Central memory CD8-positive, alpha-beta T cell (primary cell): ENCODE data around the gene KPNA6.
"Not testable (repeated sequence)": the region's sequence is repeated elsewhere in the genome, so short reads cannot be mapped to it uniquely, and the experiment has no call there.

Experiments used
- ATAC-seq: fragments of 150-1000 bp; cut with Tn5 transposase; replicated peaks from 2 replicates; pipeline ENCODE4 v1.10.0; 2022; ENCODE audit warnings: mild to moderate bottlenecking, moderate FRiP score, moderate number of reproducible peaks; ENCODE audit not compliant: poor library complexity, severe bottlenecking; ENCODE audit errors: extremely low read depth
- DNase-seq, 2 donors: peaks; one replicate each; pipeline ENCODE4 v3.0.0; 2021; ENCODE audit warnings: low spot score in 2 of 2
- H3K27ac Mint-ChIP-seq: one replicate; pipeline ENCODE4 v1.8.0; 2022; ENCODE audit warnings: low read depth, mild to moderate bottlenecking, moderate library complexity, mixed read lengths
- H3K27me3 Mint-ChIP-seq: one replicate; pipeline ENCODE4 v1.8.0; 2022; ENCODE audit warnings: mixed read lengths
- H3K36me3 Mint-ChIP-seq: one replicate; pipeline ENCODE4 v1.8.0; 2022; ENCODE audit warnings: mild to moderate bottlenecking, moderate library complexity, mixed read lengths; ENCODE audit not compliant: insufficient read depth
- H3K4me1 Mint-ChIP-seq: one replicate; pipeline ENCODE4 v1.8.0; 2022; ENCODE audit warnings: mixed read lengths
- H3K4me3 Mint-ChIP-seq: one replicate; pipeline ENCODE4 v1.8.0; 2022; ENCODE audit warnings: mild to moderate bottlenecking, moderate library complexity, mixed read lengths
- H3K9me3 Mint-ChIP-seq: one replicate; pipeline ENCODE4 v1.8.0; 2022; ENCODE audit warnings: mixed read lengths

KPNA6 gene

DNA sequence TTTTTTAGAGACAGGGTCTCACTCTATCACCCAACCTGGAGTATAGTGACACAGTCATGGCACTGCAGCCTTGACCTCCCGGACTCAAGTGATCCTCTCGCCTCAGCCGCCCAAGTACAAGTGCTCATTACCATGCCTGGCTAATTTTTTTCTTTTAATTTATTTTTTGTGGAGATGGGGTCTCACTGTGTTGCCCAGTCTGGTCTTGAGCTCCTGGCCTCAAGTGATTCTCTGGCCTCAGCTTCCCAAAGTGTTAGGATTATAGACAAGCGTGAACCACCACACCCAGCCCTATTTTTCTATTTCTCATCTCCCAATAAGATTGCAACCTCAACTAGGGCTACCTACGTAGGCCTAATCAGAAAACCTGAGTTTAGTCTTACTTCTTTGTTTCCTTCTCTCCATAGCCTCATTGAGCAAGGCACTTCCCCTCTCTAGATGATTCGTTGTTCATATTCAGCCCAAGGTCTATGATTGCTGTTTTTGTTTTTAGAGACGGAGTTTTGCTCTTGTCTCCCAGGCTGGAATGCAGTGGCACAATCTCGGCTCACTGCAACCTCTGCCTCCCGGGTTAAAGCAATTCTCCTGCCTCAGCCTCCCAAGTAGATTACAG lies 1.1 kb upstream of the KPNA6 start:
- peak overlapping the region; percentile 98 for H3K4me3 Mint-ChIP-seq
- H3K27me3 Mint-ChIP-seq = no peaks in the 10 kb centered on the region
- H3K27ac Mint-ChIP-seq = peak overlapping the region; percentile 99
- peaks cover 45% of the 10 kb centered on the region for H3K4me1 Mint-ChIP-seq
- DNase-seq (no peak), ATAC-seq (no peak)
- no peaks in the 10 kb centered on the region for H3K9me3 Mint-ChIP-seq
- peaks cover 26% of the 10 kb centered on the region for H3K36me3 Mint-ChIP-seq

DNA sequence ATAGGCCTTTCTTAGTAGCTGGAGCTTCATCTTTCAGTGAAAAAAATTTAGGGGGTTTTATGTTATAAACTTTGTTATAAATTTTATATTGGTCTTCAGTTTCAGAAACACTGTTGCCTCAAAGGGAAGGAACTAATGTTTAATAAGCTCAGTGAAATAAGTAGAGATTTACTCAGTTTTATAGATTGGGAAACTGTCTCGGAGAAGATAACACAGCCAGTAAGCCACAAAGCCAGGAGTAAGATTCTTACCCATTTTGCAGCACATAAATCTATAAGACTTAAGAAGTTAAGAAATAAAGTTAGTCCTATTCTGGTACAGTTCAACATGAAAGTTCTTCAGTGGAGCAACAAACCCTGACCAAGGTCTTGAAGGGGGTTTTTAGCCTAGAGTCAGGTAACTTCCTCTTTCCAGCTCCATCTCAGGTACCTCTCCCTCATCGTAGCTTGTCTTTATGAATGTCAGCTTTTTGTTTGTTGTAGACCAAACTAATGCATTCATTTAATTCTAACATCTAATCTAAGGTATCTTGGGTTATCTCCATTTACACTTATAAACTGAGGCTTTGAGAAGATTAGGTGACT lies 3.3 kb downstream of the KPNA6 start:
- ATAC-seq (no peak), DNase-seq (no peak)
- Mint-ChIP-seq H3K27ac (no peak overlapping the region), H3K4me1 (peaks cover 62% of the 10 kb centered on the region), H3K27me3 (no peaks in the 10 kb centered on the region), H3K4me3 (peak overlapping the region; percentile 98), H3K36me3 (peaks cover 24% of the 10 kb centered on the region), H3K9me3 (no peaks in the 10 kb centered on the region)

GRCh38 chr1:32111789-32112188 lies 3.9 kb downstream of the KPNA6 start:
- peaks cover 24% of the 10 kb centered on the region for H3K36me3 Mint-ChIP-seq
- H3K27me3 Mint-ChIP-seq = no peaks in the 10 kb centered on the region
- no peak overlapping the region for H3K27ac Mint-ChIP-seq
- H3K4me1 Mint-ChIP-seq = peaks cover 64% of the 10 kb centered on the region
- no peaks in the 10 kb centered on the region for H3K9me3 Mint-ChIP-seq
- ATAC-seq (no peak), DNase-seq (no peak)
- peak overlapping the region; percentile 98 for H3K4me3 Mint-ChIP-seq

GRCh38 chr1:32112806-32113375 lies 5.0 kb downstream of the KPNA6 start:
- peaks cover 60% of the 10 kb centered on the region for H3K4me1 Mint-ChIP-seq
- DNase-seq (no peak), ATAC-seq (no peak)
- peaks cover 19% of the 10 kb centered on the region for H3K36me3 Mint-ChIP-seq
- peak overlapping the region; percentile 20 for H3K4me3 Mint-ChIP-seq
- no peaks in the 10 kb centered on the region for H3K27me3 Mint-ChIP-seq
- H3K9me3 Mint-ChIP-seq = no peaks in the 10 kb centered on the region
- H3K27ac Mint-ChIP-seq = no peak overlapping the region

- not testable (repeated sequence) for H3K4me3 Mint-ChIP-seq, H3K27me3 Mint-ChIP-seq, H3K27ac Mint-ChIP-seq, ATAC-seq, H3K9me3 Mint-ChIP-seq, DNase-seq
- Mint-ChIP-seq H3K4me1 (peaks cover 61% of the 10 kb centered on the region), H3K36me3 (peaks cover 17% of the 10 kb centered on the region)
These were observed 5.6 kb downstream of the KPNA6 start for GRCh38 chr1:32113436-32113835.

DNA sequence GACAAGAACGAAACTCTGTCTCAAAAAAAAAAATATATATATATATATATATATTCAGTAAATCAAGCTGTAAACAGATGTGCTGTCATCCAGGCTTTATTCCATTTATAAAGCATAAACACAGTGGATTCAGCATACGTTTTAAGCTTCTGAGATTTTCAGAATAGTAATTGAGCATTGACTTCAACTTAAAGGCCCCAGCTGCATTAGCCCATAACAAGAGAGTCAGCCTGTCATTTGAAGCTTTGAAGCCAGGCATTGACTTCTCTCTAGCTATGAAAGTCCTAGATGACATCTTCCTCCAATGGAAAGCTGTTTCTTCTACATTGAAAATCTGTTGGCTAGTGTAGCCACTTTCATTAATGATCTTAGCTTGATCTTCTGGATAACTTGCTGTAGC lies 6.6 kb downstream of the KPNA6 start:
- DNase-seq (no peak), ATAC-seq (no peak)
- H3K4me3 Mint-ChIP-seq = no peak overlapping the region
- H3K4me1 Mint-ChIP-seq = peaks cover 53% of the 10 kb centered on the region
- H3K27me3 Mint-ChIP-seq = no peaks in the 10 kb centered on the region
- H3K27ac Mint-ChIP-seq = no peak overlapping the region
- peaks cover 9% of the 10 kb centered on the region for H3K36me3 Mint-ChIP-seq
- no peaks in the 10 kb centered on the region for H3K9me3 Mint-ChIP-seq

GRCh38 chr1:32115496-32115895 lies 7.6 kb downstream of the KPNA6 start:
- DNase-seq (no peak), ATAC-seq (no peak)
- no peaks in the 10 kb centered on the region for H3K27me3 Mint-ChIP-seq
- H3K36me3 Mint-ChIP-seq = peaks cover 7% of the 10 kb centered on the region
- H3K4me3 Mint-ChIP-seq = no peak overlapping the region
- H3K27ac Mint-ChIP-seq = no peak overlapping the region
- no peaks in the 10 kb centered on the region for H3K9me3 Mint-ChIP-seq
- peaks cover 45% of the 10 kb centered on the region for H3K4me1 Mint-ChIP-seq

- peaks cover 43% of the 10 kb centered on the region for H3K4me1 Mint-ChIP-seq
- H3K27me3 Mint-ChIP-seq = no peaks in the 10 kb centered on the region
- H3K9me3 Mint-ChIP-seq = no peaks in the 10 kb centered on the region
- no peak overlapping the region for H3K4me3 Mint-ChIP-seq
- H3K27ac Mint-ChIP-seq = no peak overlapping the region
- DNase-seq = no peak
- H3K36me3 Mint-ChIP-seq = peaks cover 7% of the 10 kb centered on the region
- no peak for ATAC-seq
These were observed 8.7 kb downstream of the KPNA6 start for GRCh38 chr1:32116531-32116930.

DNA sequence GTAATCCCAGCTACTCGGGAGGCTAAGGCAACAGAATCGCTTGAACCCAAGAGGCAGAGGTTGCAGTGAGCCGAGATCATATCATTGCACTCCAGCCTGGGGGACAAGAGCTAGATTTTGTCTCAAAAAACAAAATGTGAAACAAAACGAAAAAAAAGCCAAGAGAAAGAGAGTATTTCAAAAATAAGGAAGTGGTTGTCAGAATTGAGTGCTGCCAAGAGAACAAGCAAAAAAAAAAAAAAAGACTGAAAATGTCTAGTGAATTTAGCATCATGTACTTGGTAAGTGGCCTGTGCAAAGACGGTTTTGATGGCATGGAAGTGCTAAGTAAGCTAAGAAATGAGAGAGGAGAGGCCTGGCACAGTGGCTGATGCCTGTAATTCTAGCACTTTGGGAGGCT lies 14.3 kb downstream of the KPNA6 start:
- peaks cover 43% of the 10 kb centered on the region for H3K4me1 Mint-ChIP-seq
- H3K27ac Mint-ChIP-seq = no peak overlapping the region
- no peak for ATAC-seq
- H3K27me3 Mint-ChIP-seq = no peaks in the 10 kb centered on the region
- H3K4me3 Mint-ChIP-seq = peak overlapping the region; percentile 21
- H3K9me3 Mint-ChIP-seq = no peaks in the 10 kb centered on the region
- no peak for DNase-seq
- peaks cover 9% of the 10 kb centered on the region for H3K36me3 Mint-ChIP-seq

DNA sequence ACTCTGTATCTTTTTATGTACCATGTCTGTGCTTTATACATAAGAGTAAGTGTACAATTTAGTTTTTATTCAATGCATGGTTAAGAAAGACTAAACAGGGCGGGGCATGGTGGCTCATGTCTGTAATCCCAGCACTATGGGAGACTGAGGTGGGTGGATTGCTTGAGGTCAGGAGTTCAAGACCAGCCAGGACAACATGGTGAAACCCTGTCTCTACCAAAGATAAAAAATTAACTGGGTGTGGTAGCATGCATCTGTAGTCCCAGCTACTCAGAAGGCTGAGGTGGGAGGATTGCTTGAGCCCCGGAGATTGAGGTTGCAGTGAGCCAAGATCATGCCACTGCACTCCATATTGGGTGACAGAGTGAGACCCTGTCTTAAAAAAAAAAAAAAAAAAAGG lies 15.5 kb downstream of the KPNA6 start:
- Mint-ChIP-seq H3K4me1 (peaks cover 47% of the 10 kb centered on the region), H3K27ac (peak overlapping the region; percentile 55)
- not testable (repeated sequence) for H3K4me3 Mint-ChIP-seq

GRCh38 chr1:32125313-32125712 lies 17.5 kb downstream of the KPNA6 start:
- no peaks in the 10 kb centered on the region for H3K27me3 Mint-ChIP-seq
- no peaks in the 10 kb centered on the region for H3K9me3 Mint-ChIP-seq
- no peak for ATAC-seq
- H3K36me3 Mint-ChIP-seq = peaks cover 11% of the 10 kb centered on the region
- no peak overlapping the region for H3K27ac Mint-ChIP-seq
- H3K4me3 Mint-ChIP-seq = no peak overlapping the region
- DNase-seq = no peak
- H3K4me1 Mint-ChIP-seq = peaks cover 62% of the 10 kb centered on the region

More for the DNA sequence above, 15.5 kb downstream of the KPNA6 start:
- H3K36me3 Mint-ChIP-seq, ATAC-seq, H3K27me3 Mint-ChIP-seq, DNase-seq, H3K9me3 Mint-ChIP-seq: not testable (repeated sequence)

DNA sequence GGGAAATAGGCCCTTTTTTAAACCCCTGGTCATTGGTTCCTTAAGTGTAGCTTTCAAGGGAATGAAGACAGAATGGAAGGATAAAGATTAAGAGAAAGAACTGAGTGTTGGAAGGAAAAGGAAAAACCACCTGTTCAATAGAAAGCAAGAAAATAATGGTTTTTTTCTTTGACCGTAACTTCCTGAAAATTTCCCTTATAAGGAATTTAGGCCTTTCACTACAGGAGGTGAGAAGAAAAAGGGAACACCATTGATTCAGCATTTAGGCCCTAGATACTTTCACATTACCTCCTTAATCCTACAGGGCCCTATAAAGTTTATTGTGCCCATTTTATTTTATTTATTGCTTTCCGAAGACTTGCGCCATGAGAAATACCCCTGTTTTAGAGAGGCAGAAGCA lies 18.9 kb downstream of the KPNA6 start:
- Mint-ChIP-seq H3K36me3 (peaks cover 12% of the 10 kb centered on the region), H3K4me1 (peaks cover 52% of the 10 kb centered on the region), H3K27ac (no peak overlapping the region), H3K4me3 (no peak overlapping the region), H3K9me3 (no peaks in the 10 kb centered on the region), H3K27me3 (no peaks in the 10 kb centered on the region)
- DNase-seq = no peak
- ATAC-seq = no peak
